Fibroblast of mammary gland (primary cell): ENCODE measurements around the gene GIPC3.

ENCODE experiments used
- DNase-seq: peaks from one replicate; pipeline ENCODE4 v3.0.0-alpha.2; 2010; ENCODE audit warnings: low read depth
- H3K4me3 ChIP-seq: 2 replicates; pipeline ENCODE4 v1.5.1; 2011; ENCODE audit warnings: low read depth, mild to moderate bottlenecking, low read length, moderate library complexity; ENCODE audit not compliant: control insufficient read depth
- TF ChIP-seq, protein P1 (sequence below): conservative IDR thresholded peaks from 2 replicates; pipeline ENCODE4 v1.5.1; 2011; ENCODE audit warnings: low read depth, low read length, inconsistent platforms; ENCODE audit not compliant: control insufficient read depth, insufficient read depth

The GIPC3 gene

GRCh38 chr19:3595521-3596061 is 10.3 kb downstream of the GIPC3 start:
- no peak overlapping the region for H3K4me3 ChIP-seq
- TF ChIP-seq, protein P1, sequence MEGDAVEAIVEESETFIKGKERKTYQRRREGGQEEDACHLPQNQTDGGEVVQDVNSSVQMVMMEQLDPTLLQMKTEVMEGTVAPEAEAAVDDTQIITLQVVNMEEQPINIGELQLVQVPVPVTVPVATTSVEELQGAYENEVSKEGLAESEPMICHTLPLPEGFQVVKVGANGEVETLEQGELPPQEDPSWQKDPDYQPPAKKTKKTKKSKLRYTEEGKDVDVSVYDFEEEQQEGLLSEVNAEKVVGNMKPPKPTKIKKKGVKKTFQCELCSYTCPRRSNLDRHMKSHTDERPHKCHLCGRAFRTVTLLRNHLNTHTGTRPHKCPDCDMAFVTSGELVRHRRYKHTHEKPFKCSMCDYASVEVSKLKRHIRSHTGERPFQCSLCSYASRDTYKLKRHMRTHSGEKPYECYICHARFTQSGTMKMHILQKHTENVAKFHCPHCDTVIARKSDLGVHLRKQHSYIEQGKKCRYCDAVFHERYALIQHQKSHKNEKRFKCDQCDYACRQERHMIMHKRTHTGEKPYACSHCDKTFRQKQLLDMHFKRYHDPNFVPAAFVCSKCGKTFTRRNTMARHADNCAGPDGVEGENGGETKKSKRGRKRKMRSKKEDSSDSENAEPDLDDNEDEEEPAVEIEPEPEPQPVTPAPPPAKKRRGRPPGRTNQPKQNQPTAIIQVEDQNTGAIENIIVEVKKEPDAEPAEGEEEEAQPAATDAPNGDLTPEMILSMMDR, result no peak
- no peak for DNase-seq

DNA sequence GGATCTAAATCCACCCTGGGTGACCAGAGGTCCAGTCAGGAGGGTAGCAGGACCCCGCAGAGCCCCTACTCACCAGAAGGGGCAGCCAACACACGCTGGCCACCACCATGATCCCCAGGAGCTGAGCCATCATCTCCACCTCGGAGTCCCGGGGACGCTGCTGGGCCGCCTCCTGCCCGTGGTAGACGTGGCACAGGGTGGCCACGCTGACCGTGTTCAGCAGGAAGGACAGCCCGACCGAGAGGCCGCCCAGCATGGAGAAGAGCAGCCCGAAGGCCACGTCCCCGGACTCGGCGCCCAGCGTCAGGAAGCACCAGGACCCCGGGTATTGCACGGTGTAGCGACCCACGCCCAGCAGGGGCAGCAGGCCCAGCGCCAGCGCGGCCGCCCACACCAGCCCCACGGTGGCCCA is 14.5 kb downstream of the GIPC3 start:
- TF ChIP-seq, protein P1, result no peak
- DNase-seq, result no peak
- no peak overlapping the region for H3K4me3 ChIP-seq

DNA sequence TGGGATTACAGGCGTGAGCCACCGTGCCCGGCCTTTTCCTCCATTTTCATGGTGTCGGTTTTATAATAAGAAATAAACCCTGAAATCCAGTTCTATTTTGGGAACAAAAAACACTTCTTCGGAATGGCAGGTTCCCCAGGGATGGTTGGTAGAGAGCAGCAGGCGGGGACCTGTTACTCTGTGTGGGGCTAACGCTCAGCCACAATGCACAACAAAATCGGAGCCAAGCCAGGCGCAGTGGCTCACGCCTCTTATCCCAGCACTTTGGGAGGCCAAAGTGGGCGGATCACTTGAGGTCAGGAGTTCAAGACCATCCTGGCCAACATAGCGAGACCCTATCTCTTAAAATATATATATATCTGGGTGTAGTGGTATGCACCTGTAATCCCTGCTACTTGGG is 15.7 kb downstream of the GIPC3 start:
- no peak overlapping the region for H3K4me3 ChIP-seq
- DNase-seq, result no peak
- TF ChIP-seq, protein P1, result no peak

- no peak overlapping the region for H3K4me3 ChIP-seq
Observed at GRCh38 chr19:3603121-3603811, 18.0 kb downstream of the GIPC3 start.

DNA sequence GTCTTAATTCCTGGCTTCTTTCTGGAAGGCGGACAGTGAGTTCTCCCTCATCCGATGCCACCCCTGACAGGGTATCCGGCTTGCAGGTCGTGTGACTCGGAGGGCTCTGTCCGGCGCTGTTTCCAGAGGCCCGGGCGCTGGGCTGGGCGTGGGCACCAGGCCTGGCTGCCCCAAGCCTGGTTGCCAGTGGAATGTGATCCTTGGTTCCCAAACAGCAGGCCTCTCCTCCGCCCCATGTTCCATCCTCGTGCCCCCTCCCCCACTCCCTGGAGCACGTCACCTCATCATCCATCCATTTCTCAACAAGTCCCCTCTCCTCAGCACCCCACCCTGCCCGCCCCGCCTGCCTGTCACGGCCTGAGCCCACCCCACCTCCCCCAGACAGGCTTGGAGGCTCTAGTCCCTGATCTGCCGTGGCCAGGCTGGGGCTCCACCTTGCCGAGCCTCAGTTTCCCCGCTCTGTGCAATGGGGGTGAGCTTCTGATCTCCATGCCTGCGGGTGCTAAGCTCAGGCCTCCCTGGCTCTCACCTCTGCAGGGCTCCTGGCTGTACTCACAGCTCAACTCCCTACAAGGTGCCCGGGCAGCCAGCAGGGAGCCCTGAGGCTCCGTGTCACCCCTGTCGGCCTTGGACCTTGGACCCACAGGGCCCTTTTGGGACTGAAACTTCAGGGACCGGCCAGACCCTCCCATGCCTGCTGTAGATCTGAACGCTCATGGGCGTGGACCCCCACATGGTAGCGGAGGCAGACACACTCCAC is 19.1 kb downstream of the GIPC3 start:
- no peak for DNase-seq
- TF ChIP-seq, protein P1, result no peak
- H3K4me3 ChIP-seq, result no peak overlapping the region

More at GRCh38 chr19:3603121-3603811, 18.0 kb downstream of the GIPC3 start:
- TF ChIP-seq, protein P1, result no peak
- no peak for DNase-seq

DNA sequence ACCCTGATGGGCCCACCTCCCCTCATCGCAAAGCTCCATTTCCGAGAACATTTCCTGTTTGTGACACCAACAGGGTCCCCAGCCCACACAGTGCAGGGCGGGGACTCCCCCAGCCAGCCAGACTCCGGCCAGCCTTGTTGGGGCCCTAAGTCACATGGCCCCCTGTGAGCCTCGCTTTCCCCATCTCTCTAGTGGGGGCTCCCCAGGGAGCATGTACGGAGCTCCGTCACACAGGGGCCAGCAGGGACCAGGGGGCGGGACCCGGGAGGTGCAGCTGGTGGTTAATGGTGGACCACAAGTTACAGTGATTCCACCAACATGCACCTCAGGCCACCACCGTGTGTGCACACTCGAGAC is 19.7 kb downstream of the GIPC3 start:
- TF ChIP-seq, protein P1, result no peak
- H3K4me3 ChIP-seq, result no peak overlapping the region
- no peak for DNase-seq
